Caco-2 (cell line): ENCODE data around the gene SPTBN1. TPM values are rescaled to one million over a fixed set of nuclear protein-coding genes. Genes with fewer than 3 reads are reported as not detected.

Source experiments
- BruUV-seq: library from RNA; stranded (reverse); fragments of 400-500 nt; replicated peaks from 2 replicates; lab custom pipeline; 2021; lab: Mats Ljungman, UMichigan
- CTCF ChIA-PET: fragments of 300-600 bp; sonication (Branson Sonifier 250); formaldehyde crosslinking; loops from one replicate; lab custom pipeline; 2022; ENCODE audit warnings: antibody characterized with exemption; lab: Charles Lee
- POLR2A ChIA-PET: fragments of 300-600 bp; sonication (Branson Sonifier 250); formaldehyde crosslinking; loops from one replicate; lab custom pipeline; 2022; ENCODE audit warnings: antibody characterized with exemption; lab: Charles Lee
- DNase-seq, 2 experiments: peaks; one replicate each; pipeline versions ENCODE4 v3.0.0 to v3.0.0-alpha.2; 2020 to 2022
- H3K27me3 ChIP-seq: replicated peaks from 2 replicates; pipeline ENCODE4 v1.6.0; 2011; ENCODE audit warnings: low read length; ENCODE audit not compliant: control insufficient read depth, insufficient read depth
- H3K36me3 ChIP-seq: 2 replicates; pipeline ENCODE4 v1.5.1; 2011; ENCODE audit warnings: low read length; ENCODE audit not compliant: control insufficient read depth, insufficient read depth
- H3K4me1 ChIP-seq: fragments of 250-450 bp; sonication (Bioruptor Pico); 2 replicates; pipeline ENCODE4 v1.5.1; 2020; ENCODE audit warnings: mild to moderate bottlenecking
- H3K4me3 ChIP-seq: 2 replicates; pipeline ENCODE4 v1.5.1; 2011; ENCODE audit warnings: low read depth, mild to moderate bottlenecking, control low read depth, low read length
- H3K9me3 ChIP-seq: fragments of 250-450 bp; sonication (Bioruptor Pico); 2 replicates; pipeline ENCODE4 v1.5.1; 2020; ENCODE audit warnings: mild to moderate bottlenecking, moderate library complexity
- H3K27ac Mint-ChIP-seq: one replicate; pipeline ENCODE4 v1.8.0; 2022; ENCODE audit warnings: mixed read lengths; ENCODE audit not compliant: unreplicated experiment
- H3K27me3 Mint-ChIP-seq: one replicate; pipeline ENCODE4 v1.8.0; 2022; ENCODE audit warnings: mixed read lengths; ENCODE audit not compliant: insufficient read depth, unreplicated experiment
- H3K36me3 Mint-ChIP-seq: one replicate; pipeline ENCODE4 v1.8.0; 2022; ENCODE audit warnings: mild to moderate bottlenecking, mixed read lengths; ENCODE audit not compliant: insufficient read depth, unreplicated experiment
- H3K4me1 Mint-ChIP-seq: one replicate; pipeline ENCODE4 v1.8.0; 2022; ENCODE audit warnings: low read depth, mixed read lengths; ENCODE audit not compliant: unreplicated experiment
- H3K4me3 Mint-ChIP-seq: one replicate; pipeline ENCODE4 v1.8.0; 2022; ENCODE audit warnings: mild to moderate bottlenecking, moderate library complexity, mixed read lengths; ENCODE audit not compliant: unreplicated experiment
- H3K9me3 Mint-ChIP-seq: one replicate; pipeline ENCODE4 v1.8.0; 2022; ENCODE audit warnings: mixed read lengths; ENCODE audit not compliant: unreplicated experiment
- intact Hi-C: fragments of 100-400 bp; cut with micrococcal nuclease; formaldehyde crosslinking; loops from one replicate; pipeline ENCODE4 v1.10.0; 2022; ENCODE audit not compliant: unreplicated experiment
- total RNA-seq: library from RNA; stranded (reverse); gene quantifications from 2 replicates; pipeline ENCODE4 v1.2.3, GENCODE V29; 2022
- TF ChIP-seq, protein P1 (sequence below), 2 experiments: fragments of 200-600 bp in 1 of 2; IDR thresholded peaks; 1 replicate in 1 of 2; 2 replicates in 1 of 2; pipeline versions ENCODE4 v1.5.1 to v1.8.0; 2011 to 2022; ENCODE audit warnings: antibody characterized with exemption in 1 of 2, control low read depth in 1 of 2, inconsistent platforms in 1 of 2, low read depth in 1 of 2, low read length in 1 of 2, mild to moderate bottlenecking in 1 of 2, moderate library complexity in 1 of 2; ENCODE audit not compliant: insufficient read depth in 1 of 2, severe bottlenecking in 1 of 2, unreplicated experiment in 1 of 2

The SPTBN1 gene
- total RNA-seq, 1 experiment from 2014 or later: 361 TPM

GRCh38 chr2:54543733-54544396 is 87.7 kb downstream of the SPTBN1 start:
- intact Hi-C loops: no loop called here
- Histone ChIP-seq H3K27me3 (no peaks in the 10 kb centered on the region), H3K36me3 (no peaks in the 10 kb centered on the region; the same call in 1 of the 2 replicates), H3K9me3 (no peaks in the 10 kb centered on the region), H3K4me1 (peaks cover 33% of the 10 kb centered on the region), H3K4me3 (no peak overlapping the region)
- Mint-ChIP-seq H3K36me3 (peaks cover 3% of the 10 kb centered on the region), H3K27me3 (no peaks in the 10 kb centered on the region), H3K4me1 (peaks cover 10% of the 10 kb centered on the region), H3K27ac (no peak overlapping the region), H3K4me3 (no peak overlapping the region), H3K9me3 (no peaks in the 10 kb centered on the region)
- ChIA-PET POLR2A (no interaction called here), CTCF (no interaction called here)
- DNase-seq: no peak
- BruUV-seq: no TSS peak
- TF ChIP-seq, protein P1, sequence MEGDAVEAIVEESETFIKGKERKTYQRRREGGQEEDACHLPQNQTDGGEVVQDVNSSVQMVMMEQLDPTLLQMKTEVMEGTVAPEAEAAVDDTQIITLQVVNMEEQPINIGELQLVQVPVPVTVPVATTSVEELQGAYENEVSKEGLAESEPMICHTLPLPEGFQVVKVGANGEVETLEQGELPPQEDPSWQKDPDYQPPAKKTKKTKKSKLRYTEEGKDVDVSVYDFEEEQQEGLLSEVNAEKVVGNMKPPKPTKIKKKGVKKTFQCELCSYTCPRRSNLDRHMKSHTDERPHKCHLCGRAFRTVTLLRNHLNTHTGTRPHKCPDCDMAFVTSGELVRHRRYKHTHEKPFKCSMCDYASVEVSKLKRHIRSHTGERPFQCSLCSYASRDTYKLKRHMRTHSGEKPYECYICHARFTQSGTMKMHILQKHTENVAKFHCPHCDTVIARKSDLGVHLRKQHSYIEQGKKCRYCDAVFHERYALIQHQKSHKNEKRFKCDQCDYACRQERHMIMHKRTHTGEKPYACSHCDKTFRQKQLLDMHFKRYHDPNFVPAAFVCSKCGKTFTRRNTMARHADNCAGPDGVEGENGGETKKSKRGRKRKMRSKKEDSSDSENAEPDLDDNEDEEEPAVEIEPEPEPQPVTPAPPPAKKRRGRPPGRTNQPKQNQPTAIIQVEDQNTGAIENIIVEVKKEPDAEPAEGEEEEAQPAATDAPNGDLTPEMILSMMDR (IDR thresholded peaks at IDR 0.05; ENCODE audit: insufficient read depth in 1 of 2, low read depth in 1 of 2, low read length in 1 of 2, severe bottlenecking in 1 of 2, unreplicated experiment in 1 of 2): no peak

DNA sequence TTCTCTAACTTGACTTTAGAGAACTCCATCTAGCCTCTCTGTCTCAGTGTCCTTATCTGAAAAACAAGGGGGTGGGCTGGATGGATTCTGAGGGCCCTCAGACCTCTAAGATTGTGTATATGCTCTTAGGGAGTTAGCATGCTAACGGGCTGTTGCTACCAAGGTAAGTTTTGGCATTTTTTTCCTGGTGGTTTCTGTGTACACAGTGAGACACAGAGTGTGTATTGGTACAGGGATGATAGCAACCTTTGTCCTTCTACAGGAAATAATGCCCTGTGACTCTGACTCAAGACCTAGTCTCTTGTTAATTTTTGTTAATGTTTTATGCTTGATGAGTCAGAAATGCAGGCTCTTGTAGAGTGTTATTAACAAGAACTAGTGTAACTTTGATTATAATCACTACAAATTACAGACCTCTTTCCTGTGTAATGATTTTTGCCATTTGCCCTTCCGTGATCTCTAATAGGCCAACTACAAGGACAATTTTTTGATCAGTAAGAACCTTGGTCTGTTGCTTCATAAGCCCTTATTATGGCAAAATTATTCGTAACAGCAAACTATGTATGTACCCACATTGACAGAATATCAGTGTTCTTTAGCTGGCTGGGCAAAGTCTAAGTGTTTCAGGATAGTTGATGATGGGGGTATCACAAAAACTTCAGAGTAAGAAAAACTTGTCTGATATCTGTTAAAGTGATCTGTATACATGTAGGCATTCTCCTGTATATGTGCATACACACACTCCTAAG is 89.7 kb downstream of the SPTBN1 start:
- DNase-seq: peak; percentile 55 to 67
- Histone ChIP-seq H3K27me3 (no peaks in the 10 kb centered on the region), H3K36me3 (no peaks in the 10 kb centered on the region; the same call in 1 of the 2 replicates), H3K4me1 (peaks cover 53% of the 10 kb centered on the region), H3K4me3 (no peak overlapping the region), H3K9me3 (no peaks in the 10 kb centered on the region)
- POLR2A ChIA-PET: no interaction called here
- CTCF ChIA-PET: no interaction called here
- Mint-ChIP-seq H3K27me3 (no peaks in the 10 kb centered on the region), H3K4me3 (no peak overlapping the region), H3K36me3 (peaks cover 6% of the 10 kb centered on the region), H3K27ac (peak overlapping the region; percentile 75), H3K9me3 (no peaks in the 10 kb centered on the region), H3K4me1 (peaks cover 19% of the 10 kb centered on the region)
- TF ChIP-seq, protein P1 (IDR thresholded peaks at IDR 0.05; ENCODE audit: insufficient read depth in 1 of 2, low read depth in 1 of 2, low read length in 1 of 2, severe bottlenecking in 1 of 2, unreplicated experiment in 1 of 2): no peak
- BruUV-seq: TSS peak; percentile 37
- intact Hi-C loops: loop anchor here (1.0 kb wide), 2 partner anchors 13 to 28 kb away; no protein-coding TSS in a partner anchor

DNA sequence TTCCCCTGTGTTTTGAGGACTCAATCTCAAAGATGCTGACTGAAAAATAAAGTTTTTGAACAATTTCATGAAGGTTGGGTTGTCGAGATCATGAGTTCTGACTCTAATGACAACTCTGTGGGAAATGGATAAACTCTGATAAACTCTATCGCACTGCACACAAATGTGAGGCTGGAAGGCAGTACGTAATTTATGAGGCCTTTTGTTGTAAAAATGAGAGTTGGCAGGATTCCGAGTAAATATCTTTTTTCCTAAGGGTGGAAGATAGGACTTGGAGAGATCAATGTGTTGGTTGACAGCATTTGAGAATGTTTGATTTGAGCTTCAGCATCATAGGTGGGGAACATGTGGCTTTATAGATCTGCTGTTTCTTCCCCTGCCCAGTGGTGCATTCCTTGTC is 90.4 kb downstream of the SPTBN1 start:
- intact Hi-C loops: no loop called here
- Histone ChIP-seq H3K4me3 (no peak overlapping the region), H3K4me1 (peaks cover 59% of the 10 kb centered on the region), H3K9me3 (no peaks in the 10 kb centered on the region), H3K27me3 (no peaks in the 10 kb centered on the region), H3K36me3 (no peaks in the 10 kb centered on the region; the same call in 1 of the 2 replicates)
- ChIA-PET POLR2A (no interaction called here), CTCF (no interaction called here)
- H3K27ac Mint-ChIP-seq: peak overlapping the region; percentile 75
- H3K27me3 Mint-ChIP-seq: no peaks in the 10 kb centered on the region
- BruUV-seq: no TSS peak
- DNase-seq: no peak
- peaks cover 25% of the 10 kb centered on the region for H3K4me1 Mint-ChIP-seq
- no peak overlapping the region for H3K4me3 Mint-ChIP-seq
- peaks cover 11% of the 10 kb centered on the region for H3K36me3 Mint-ChIP-seq
- no peaks in the 10 kb centered on the region for H3K9me3 Mint-ChIP-seq
- TF ChIP-seq, protein P1 (IDR thresholded peaks at IDR 0.05; ENCODE audit: insufficient read depth in 1 of 2, low read depth in 1 of 2, low read length in 1 of 2, severe bottlenecking in 1 of 2, unreplicated experiment in 1 of 2): no peak
